Measurements from ENCODE around the gene SIRT4. TPM values are rescaled to one million over a fixed set of nuclear protein-coding genes. Genes with fewer than 3 reads are reported as not detected.

Gene SIRT4
- total RNA-seq, 3 donors from 2014 or later, result 0.53 to 3.9 (median 2.8) TPM

DNA sequence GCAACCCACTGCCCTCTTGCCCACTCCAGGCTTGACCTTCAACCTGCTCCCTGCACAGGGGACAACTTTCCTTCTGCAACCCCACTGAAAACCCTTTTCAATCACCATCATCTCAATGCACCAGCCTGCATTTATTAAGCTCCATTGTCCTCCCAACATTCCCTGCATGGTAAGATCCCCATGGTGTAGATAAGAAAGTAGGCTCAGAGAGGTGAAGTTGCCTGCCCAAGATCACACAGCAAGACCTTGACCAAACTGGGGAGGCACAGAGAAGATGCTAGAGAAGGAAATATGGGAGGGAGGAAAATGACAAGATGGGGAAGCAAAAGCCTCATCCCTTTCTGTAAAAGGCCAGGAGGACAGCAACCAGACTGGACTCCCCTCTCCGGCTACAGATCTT is 57.0 kb downstream of the SIRT4 start:
- ATAC-seq, result no peak
- TF ChIP-seq, protein P1, sequence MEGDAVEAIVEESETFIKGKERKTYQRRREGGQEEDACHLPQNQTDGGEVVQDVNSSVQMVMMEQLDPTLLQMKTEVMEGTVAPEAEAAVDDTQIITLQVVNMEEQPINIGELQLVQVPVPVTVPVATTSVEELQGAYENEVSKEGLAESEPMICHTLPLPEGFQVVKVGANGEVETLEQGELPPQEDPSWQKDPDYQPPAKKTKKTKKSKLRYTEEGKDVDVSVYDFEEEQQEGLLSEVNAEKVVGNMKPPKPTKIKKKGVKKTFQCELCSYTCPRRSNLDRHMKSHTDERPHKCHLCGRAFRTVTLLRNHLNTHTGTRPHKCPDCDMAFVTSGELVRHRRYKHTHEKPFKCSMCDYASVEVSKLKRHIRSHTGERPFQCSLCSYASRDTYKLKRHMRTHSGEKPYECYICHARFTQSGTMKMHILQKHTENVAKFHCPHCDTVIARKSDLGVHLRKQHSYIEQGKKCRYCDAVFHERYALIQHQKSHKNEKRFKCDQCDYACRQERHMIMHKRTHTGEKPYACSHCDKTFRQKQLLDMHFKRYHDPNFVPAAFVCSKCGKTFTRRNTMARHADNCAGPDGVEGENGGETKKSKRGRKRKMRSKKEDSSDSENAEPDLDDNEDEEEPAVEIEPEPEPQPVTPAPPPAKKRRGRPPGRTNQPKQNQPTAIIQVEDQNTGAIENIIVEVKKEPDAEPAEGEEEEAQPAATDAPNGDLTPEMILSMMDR (IDR thresholded peaks at IDR 0.05), result no peak
- Histone ChIP-seq H3K4me1 (ENCODE audit: low read depth) (peaks cover 6% of the 10 kb centered on the region), H3K36me3 (ENCODE audit: low read depth) (no peaks in the 10 kb centered on the region), H3K9me3 (no peaks in the 10 kb centered on the region), H3K4me3 (no peak overlapping the region)
- intact Hi-C loops (cut with DNase I, micrococcal nuclease), result loop anchor here in 1 of 2 donors (5.0 kb wide), 1 partner anchor 73 kb away; no protein-coding TSS in a partner anchor
- no peak for DNase-seq

DNA sequence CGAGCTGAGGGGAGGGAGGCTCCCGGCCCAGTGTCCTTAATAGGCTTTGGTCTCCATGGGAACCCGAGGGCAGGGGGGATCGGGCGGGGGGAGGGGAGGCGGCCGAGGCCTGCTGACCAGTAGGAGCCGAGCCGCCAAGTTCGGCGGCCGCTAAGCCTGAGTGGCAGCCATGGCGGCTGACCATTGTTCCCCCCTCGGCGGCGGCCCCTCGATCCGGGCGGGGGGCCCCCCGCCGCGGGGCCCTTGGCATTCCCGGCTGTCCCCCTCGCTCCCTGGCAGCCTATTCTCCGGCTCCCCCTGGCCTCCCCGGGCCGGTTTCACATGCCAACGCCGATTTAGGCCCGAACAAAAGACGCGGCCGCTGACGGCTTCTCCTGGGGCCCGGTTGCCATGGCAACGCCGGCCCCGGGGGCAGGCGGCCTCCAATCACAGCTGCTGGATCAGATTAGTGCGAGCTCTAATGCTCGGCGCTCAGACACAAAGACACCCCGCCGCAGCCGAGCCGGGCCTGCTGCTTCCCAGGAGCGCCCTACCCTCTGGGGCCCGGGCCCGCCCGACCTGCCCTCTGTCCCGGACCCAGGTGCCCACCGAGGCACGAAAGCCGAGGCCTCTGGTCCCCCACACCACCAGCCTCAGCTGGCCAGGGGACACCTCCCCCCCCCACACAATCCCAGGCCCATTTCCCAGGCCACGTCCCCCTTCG is 59.5 kb downstream of the SIRT4 start:
- Histone ChIP-seq H3K4me1 (ENCODE audit: low read depth) (peaks cover 26% of the 10 kb centered on the region), H3K9me3 (no peaks in the 10 kb centered on the region), H3K36me3 (ENCODE audit: low read depth) (no peaks in the 10 kb centered on the region), H3K4me3 (no peak overlapping the region)
- intact Hi-C loops (cut with DNase I, micrococcal nuclease), result no loop called here
- TF ChIP-seq, protein P1 (IDR thresholded peaks at IDR 0.05), result no peak
- DNase-seq (no peak), ATAC-seq (no peak)

Other genes starting within 250 kb of the SIRT4 start
- 10 to 100 TPM; 50.1 to 56.5 (median 51.3) TPM for gene RAB35, start 185.6 kb upstream of the SIRT4 start, total RNA-seq
- 100 to 1,000 TPM in 1 of 3 donors, 10 to 100 TPM in 2; 74.6 to 108 (median 76.7) TPM for gene GCN1, start 107.6 kb upstream of the SIRT4 start, total RNA-seq
- gene RPLP0, start 101.2 kb upstream of the SIRT4 start, total RNA-seq, result 1,000 to 10,000 TPM; 1,175 to 1,810 (median 1,602) TPM
- gene PXN, start 36.6 kb upstream of the SIRT4 start, total RNA-seq, result 100 to 1,000 TPM; 117 to 167 (median 146) TPM
- over 10,000 TPM in 2 of 3 donors, 1,000 to 10,000 TPM in 1; 4,682 to 17,144 (median 13,566) TPM for gene RNU4-2, start 10.4 kb upstream of the SIRT4 start, total RNA-seq
- gene RNU4-1, start 9.1 kb upstream of the SIRT4 start, total RNA-seq, result 1,000 to 10,000 TPM; 2,217 to 4,015 (median 3,130) TPM
- not detected for gene PLA2G1B, start 25.5 kb downstream of the SIRT4 start, total RNA-seq
- 1 to 10 TPM; 3.7 to 6.3 (median 3.8) TPM for gene MSI1, start 66.8 kb downstream of the SIRT4 start, total RNA-seq
- 100 to 1,000 TPM; 509 to 899 (median 865) TPM for gene COX6A1, start 135.8 kb downstream of the SIRT4 start, total RNA-seq
- 10 to 100 TPM; 14.9 to 16.7 (median 16.3) TPM for gene TRIAP1, start 144.1 kb downstream of the SIRT4 start, total RNA-seq
- gene GATC, start 144.1 kb downstream of the SIRT4 start, total RNA-seq, result 10 to 100 TPM; 20.6 to 29.5 (median 26.8) TPM
- gene SRSF9, start 167.4 kb downstream of the SIRT4 start, total RNA-seq, result 100 to 1,000 TPM; 117 to 140 (median 139) TPM
- 100 to 1,000 TPM; 309 to 343 (median 309) TPM for gene DYNLL1, start 193.8 kb downstream of the SIRT4 start, total RNA-seq
- 10 to 100 TPM; 22.8 to 30.0 (median 29.5) TPM for gene COQ5, start 226.8 kb downstream of the SIRT4 start, total RNA-seq
- 100 to 1,000 TPM; 158 to 300 (median 237) TPM for gene RNF10, start 232.0 kb downstream of the SIRT4 start, total RNA-seq